HG03135 (cell line): ENCODE data around the gene ADAT3.

Experiments
- ATAC-seq: cut with Tn5 transposase; IDR thresholded peaks from one replicate; pipeline ENCODE4 v1.9.1; 2021; ENCODE audit warnings: mild to moderate bottlenecking, moderate library complexity; ENCODE audit not compliant: unreplicated experiment

Gene ADAT3

DNA sequence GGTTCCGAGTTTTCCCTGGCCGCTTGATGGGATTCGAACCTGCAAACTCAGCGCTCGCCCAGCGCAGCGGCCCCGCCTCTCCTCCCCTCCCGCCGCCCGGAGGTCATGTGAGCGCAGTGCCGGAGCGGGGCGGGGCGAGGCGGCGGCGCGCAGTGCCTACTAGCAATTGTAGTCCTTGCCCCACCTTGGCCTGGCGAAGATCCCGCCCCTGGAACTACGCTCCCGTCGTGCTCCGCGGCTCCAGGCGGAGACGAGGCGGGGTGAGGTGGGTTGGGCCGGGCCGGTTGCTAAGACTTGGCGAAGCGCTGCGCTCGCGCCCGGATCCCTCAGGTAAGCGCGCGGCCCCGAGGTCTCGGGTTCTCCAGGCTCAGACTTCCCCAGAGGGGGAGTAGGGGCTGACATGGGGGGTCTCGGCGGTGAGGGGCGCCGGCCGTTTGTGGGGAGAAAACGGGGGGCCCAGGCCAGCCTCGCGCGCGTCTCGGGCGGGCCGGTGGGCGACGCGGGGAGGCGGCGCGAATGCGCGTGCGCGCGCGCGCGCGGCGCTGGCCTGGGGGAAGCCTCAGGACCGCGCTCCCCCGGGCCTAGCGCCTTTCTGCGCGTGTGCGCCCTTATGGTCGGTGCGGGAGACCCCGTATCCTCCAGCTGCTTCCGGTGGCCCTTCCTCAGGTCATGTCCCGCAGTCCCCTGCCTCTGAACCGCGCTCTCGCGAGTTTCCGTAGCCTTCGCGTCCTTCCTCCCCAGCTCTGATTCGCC, at the start of gene ADAT3, which contains the start of gene SCAMP4:
ADAT3 (plus strand) TSS at position 290 of the 753 bp plus-strand sequence. CDS start 6,649 bp downstream, outside the sequence.
SCAMP4 (plus strand) TSS at position 290 of the 753 bp plus-strand sequence. CDS start 9,621 bp downstream, outside the sequence.
- peak; percentile 87 for ATAC-seq

DNA sequence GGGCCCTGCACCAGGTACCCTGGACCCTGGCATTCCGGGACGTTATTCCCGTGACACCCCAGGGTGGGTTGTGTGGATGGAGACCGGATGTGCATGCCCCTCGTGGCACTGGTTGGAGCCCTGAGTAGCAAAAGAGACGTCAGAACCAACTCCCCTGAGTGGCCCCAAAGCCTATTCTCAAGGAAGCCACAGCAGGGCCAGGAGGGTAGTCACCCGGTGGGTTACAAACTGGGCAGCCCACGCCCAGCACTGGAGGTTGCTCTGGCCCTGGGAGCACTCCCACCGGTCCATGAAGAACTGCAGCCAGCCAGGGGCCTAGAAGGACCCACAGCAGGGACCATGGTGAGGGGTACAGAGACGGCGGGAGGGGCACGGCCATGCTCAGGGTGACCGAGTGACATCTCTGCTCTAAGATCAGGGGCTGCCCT, 49.4 kb upstream of the ADAT3 start:
- ATAC-seq, result no peak

DNA sequence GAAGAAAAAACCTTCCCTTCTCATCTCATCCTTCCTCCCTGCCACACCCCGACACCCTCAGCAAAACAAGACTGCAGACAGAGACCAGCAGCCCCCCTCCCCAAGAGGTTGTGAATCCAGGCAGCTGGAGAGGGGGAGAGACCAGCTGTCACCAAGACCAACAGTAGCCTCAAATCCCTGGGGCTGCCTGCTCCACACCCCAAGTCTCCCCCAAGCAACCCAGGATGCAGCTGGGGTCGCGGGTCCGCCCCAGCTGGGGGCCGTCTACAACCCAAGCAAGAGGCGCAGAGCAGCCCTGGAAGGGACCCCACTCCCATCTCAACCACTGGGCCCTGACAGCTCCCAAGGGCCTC, 48.9 kb upstream of the ADAT3 start:
- ATAC-seq, result no peak

DNA sequence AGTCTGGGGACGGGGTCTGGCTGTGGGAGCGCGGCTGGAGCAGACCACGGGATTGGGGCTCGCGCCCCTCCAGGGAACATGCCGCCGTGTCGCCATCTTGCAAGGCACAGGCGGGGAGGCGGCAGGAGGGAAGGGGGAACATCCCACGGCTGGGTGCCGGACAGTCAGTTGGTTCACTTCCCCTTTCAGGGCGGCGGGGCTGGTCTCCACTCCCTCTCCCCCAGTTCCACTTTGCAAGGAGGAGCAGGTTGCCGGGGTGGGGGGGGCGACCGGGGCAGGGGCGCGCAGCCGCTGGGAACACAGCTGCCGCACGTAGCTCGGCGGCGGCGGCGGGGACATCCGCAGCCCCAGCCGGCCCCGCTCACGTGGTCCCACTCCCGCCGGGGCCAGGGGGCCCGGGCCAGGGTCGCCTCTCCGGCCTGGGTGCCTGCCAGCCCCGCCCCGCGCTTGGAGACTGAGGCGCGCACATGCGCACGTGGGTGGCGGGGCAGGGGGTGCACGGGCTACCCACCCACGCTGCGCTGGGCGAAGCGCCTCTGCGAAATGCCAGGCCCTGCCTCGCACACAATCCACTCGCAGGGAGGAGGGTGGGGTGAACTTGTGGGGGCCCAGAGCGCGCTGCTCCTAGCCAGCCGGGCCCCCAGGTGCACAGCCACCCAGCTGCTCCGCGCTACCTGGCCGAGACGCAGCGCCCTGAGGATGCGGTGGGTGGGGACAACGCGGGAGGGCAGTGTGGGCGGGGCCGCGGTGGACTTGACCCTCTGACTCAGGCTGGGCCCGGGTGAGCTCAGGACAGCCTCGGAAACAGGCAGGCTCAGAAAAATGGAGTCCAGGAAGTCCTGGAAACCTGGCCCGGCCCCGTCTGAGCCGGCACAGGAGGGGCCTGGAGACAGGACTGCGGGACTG, 48.2 kb upstream of the ADAT3 start:
- no peak for ATAC-seq

DNA sequence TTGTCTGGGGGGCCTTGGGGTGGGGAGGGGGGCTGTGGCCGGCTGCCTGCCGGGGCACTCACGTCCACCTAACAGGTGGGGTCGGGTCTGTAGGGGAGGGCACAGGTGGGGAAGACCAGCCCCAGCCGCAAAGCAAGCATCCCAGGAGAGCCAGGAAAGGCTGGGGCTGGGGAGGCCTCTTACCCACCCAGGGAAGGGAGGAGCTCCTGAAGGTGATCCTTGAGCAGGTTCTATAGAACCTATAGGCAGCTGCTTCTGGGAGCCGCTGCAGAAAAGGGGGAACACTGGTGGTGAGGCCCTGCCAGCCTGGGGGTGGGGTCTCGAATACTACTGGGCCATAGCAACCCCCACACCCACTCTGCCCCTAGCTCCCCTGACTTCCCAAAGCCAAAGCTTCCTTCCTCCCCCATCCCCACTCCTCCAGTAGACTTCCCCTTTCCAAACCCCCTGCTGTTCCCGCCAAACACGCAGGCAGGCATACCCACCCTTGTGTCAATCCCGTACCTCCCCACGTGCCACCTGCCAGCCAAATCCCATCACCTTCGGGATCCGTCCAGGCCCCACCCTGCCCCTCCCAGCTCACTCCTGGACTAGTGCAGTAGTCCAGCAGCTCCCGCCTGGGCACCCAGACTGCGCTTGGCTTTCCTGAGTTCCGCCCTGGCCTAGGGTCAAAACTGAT, 47.4 kb upstream of the ADAT3 start:
- no peak for ATAC-seq

DNA sequence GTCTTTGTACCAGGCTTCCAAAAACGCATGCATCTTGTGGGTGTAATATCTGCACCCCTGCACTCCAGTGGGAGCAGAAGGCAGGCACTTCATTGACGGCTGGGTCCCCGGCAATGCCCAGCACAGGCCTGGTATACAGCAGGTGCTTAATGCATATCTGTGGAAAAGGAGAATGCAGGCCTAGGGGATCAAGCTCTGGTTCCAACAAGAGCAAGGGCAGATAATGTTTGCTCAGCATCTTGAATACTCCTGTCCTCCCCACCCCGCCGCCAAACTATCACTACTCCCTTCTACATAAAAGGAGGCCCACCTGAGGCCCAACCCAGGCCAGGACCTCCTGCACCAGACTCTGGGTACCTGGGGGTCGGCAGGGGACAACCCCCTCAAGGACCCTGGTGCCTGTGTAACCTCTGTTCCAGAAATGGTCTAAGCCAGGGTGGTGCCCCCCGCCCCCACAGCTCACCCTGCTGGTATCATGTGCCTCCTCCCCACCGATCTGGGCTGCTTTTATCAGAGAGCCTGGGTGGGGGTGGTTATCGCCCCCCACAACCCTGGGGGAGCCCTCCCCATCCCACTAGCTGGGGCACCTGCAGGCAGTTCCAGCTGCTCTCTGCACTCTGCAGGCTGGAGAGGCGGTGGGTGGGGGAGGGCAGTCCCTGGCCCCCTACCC, 46.7 kb upstream of the ADAT3 start:
- ATAC-seq, result no peak

DNA sequence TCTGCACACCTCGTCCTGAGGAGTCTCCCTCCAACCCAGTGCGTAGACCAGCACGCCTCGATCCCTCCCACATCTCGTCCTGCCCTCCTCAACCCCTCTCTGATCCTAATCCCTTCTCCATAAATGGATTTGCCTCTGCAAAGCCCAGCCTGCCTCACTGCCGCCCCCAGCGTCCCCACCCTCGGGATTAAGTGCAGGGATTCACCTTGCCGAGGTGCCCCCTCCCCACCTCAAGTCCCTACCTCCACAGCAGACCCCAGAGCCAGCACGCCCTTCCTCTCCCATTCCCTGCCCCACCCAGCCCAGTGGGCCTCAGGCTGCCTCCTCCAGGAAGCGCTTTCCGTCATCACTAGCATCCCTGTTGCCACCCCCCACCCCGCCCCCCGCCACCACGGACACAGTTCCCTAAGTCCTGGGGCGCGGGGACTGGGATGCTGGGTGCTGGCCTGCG, 45.8 kb upstream of the ADAT3 start:
- no peak for ATAC-seq

DNA sequence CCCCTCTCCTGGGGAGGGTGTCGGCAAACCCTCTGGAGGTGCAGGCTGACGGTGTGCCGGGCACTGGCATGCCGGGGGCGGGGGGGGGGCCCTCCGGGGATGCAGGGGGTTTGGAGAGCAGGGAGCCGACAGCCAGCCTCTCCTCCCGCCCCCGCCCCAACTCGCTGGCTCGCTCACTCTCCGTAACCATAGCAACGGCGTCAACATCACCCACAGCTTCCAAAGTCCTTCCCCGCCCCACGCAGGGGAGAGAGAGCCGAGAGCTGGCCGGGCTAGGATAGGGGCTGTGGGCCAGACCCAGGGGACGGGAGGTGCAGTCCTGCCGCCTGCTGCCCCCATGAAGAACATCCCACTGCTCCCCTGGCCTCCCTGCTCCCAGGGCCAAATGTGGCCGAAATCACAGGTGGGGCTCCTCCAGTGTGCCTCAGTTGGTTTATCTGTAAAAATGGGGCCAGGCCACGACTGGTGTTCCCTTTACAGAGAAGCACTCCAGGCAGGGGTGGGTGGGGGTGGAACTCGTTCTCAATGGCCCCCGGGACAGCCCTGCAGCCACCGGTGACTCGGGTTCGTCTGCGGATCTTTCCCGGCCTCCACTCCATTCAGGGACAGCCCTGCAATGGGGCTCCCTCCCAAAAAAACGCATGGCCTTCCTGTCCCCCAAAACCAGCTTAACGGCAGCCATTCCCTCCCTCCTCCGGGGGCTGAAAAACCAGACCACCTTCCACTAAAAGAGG, 45.0 kb upstream of the ADAT3 start:
- ATAC-seq, result no peak

DNA sequence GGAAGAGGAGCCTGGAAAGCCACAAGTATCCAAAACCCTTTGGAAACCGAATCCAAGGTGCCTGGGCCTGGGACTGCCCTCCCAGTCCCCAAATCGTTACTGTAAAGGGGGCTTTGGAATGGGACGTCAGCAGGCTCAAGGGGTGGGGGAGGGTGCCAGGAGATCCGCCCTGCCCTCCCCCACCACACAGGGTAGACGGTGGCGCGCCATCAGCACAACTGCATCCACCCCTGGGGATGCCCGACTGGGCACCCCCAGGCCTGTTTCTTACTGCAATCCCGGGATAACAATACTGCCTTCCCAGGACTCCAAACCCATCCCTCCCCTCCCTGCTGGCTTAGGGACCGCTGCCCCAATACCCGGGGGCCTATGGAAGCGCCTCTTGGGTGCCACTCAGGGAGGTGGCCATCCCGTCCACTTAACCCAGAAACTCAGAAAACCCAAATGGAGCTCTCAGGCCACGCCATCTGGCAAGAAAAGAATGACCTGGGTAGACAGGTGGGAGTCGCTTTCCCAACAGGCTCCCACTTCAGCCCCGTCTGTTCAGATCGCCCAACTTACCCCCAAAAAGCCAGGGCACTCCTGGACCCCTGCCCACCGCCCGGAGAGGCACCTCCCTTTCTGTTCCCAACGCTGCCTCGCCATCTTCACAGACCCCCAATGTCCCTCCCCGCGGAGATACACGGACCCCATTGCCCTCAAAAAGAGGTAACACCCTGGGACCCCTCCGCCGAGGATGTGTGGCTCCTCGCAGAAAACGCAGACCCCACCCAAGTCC, 44.2 kb upstream of the ADAT3 start:
- no peak for ATAC-seq

DNA sequence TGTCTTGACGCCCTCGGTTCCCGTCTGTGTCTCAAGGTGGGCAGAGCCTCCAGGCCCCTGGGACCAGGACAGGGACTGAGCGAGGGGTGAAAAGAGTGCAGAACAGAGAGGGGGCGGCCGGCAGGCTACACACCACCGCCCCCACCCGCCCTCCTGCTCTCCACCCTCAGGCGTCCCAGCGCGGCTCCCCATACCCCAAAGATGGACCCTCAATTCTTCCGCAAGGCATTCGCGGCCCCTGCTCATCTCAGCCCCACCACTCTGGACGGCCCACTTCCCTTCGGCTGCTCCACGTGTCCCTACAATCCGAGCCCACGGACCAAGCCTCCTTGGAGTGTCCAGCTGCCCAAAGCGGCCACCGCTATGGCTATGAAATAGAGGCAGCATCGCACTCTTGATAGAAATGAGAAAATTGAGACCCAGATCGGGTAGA, 43.6 kb upstream of the ADAT3 start:
- no peak for ATAC-seq

DNA sequence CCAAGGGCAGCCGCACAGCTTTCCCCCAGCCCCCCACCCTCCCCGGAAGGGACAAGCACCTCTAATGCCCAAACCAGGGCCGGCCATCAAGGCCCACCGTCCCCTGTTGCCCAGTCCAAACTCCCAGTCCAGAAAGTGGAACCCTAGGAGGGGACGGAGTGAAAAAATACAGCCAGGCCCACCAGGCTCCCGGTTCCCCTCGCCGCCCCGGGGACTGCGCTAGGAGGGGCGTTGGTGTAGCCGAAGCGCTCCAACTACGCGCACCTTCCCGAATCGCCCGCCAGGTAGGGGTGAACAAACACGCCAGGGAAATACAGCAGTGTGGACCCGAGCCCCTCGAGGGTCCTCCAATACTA, 43.2 kb upstream of the ADAT3 start:
- no peak for ATAC-seq

DNA sequence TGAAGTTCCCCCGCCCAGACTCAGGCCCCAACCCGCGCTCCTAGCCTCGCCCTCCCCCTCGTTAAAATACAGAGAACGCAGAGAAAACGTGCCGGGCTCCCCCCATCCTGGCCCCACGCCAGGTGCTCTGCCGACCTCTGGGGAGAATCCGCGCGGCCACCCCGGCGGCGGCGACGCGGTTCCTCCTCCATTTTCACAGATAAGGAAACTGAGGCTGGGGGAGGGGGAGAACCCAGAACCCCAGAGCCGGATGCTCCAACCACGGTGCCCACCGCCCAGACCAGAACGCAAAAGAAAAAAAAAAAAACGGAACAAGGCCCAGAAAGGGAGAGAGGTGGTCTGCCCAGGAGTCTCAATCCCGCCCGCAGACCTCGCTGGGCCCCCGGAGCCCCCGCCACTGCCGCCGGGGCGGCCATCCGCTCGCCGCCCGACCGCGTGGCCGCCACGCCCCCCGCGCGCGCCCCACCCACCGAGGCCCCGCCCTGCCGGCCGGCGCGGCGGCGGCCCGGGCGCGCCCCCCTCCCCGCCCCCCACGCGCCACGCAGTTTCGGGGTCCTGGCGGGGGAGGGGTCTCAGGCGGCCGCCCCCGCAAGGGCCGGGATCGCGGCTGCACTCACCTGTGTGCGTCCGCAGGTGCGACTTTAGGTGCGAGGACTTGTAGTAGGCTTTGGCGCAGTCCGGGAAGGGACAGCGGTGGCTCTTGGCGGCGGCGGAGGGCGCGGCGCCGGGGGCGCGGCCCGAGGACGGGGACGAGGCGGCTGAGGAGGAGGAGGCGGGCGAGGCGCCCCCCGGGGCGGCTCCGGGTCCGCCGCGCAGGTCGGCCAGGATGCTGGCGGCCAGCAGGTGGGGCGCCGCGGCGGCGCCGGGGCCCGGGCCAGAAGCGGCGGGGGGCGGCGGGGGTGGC, 42.5 kb upstream of the ADAT3 start:
- ATAC-seq, result peak; percentile 0

DNA sequence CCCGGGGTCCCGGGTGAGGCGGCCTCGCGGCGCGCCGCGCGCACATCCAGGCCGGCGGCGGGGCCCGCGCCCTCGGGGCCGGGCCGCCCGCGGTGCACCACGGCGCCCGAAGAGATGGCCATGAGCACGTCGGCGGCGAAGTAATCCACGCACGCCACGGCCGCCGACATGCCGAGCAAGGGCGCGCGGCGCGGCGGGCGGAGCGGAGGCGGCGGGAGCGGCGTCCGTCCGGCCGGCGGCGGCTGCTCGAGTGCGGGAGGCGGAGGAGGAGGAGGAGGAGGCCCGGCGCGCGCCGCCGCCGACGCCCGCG, 41.9 kb upstream of the ADAT3 start, which contains the start of gene KLF16:
KLF16 (minus strand) TSS at position 252 of the 310 bp plus-strand sequence; CDS start at position 170, 82 bp downstream.
- ATAC-seq, result no peak

DNA sequence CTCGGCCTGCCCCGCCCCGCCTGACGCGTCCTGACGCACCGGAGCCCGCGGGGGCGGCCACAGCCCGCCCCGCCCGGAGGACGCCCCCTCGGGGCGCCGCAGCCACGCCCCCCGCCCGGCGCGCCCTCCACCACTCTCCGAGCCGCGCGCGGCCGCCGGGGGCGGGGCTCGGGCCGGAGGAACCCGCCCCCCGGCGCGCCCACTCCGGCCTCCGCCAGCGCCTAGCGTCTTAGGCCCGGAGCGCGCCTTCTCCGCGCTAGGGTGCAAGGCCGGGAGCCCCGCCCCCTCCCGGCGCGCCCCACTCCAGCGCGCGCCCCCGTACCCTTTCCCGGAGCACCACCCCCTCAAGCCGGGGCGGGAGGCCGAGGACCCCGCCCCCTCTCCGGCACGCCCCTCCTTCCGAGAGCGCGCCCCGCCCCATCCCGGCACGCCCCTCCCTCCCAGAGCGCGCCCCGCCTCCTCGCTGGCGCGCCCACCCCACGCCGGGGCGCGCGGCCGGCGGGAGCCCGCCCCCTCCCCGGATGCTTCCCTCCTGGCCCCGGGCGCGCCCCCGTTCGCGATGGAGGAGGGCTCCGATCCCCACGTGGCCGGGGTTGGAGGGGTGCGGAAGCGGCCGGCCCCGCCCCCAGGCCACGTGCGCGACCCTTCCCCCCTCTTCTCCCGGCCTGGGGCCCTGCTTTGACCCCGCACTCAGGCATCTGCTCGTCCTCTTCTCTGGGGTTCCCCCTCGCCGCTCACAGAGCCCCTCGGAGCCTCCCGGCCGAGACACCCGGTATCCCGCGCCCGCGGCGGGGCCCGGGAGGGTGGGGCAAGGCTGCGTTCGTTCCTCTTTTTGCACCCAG, 41.3 kb upstream of the ADAT3 start:
- peak; percentile 51 for ATAC-seq

DNA sequence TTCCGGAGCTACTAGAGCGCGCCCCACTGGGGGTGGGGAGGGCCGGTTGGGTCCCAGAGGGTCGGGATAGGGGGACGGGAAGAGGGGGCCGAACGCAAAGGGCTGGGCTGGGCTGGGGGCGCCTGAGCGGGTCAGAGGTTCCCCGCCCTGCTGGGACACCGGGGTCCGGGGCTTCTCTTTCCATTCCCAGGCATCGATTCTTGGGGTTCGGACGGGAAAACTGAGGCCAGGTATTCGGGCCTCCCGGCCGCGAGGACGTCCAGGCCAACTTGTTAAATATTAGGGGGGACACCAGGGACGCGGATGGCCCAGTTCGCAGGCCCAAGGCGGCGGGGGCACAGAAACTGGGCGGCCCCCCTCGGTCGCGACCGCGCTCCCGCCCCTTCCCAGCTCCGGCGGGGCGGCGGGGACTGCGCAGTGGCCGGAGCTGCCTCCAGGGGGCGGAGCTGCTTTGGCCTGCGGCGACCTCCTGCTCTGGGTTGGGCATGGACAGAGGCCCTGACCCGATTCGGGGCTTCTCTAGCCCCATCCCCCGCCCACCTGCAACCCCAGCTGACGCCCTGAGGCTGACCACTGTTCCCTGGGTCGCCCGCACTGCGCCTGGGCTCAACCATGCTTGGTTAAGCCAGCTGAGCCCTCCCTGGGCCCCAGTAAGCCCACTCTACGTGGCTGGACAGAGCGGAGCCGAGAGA, 40.6 kb upstream of the ADAT3 start:
- peak; percentile 33 for ATAC-seq

DNA sequence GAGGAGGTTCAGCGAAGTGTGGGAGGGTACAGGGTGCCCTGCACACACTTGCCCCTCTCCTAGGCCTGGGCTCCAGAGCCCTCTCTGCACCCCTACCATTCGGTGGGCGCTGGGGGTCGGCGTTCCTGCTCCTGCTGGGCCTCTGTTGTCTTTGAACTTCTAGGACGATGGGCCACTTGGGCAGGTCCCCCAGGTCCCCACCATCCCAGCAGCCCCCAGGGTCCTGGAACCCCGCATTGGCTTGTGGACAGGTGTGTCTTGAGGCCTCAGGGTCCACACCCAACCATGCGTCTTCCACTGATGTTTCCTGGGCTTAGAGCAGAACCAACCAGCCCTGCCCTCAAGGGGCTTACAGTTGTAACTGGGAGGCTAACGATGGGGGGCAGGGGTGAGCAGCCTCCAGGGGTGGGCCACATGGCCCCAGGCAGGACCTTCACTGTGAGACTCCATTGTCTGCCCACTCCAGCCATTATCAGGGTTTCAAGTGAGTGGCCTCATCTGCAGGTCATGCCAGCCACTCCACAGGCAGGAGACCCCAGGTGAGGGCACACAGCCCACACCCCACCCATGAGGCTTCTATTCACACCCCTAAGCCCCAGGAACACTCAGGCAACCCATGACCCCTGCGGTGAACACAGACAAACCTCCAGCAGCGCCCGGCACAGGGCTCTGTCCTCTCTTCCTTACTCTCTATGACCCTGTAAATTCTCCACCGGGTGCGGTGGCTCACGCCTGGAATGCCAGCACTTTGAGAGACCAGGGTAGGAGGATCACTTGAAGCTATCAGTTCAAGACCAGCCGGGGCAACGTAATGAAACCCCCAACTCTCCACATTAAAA, 39.8 kb upstream of the ADAT3 start:
- ATAC-seq, result no peak
